Rectal smooth muscle tissue (tissue), 1 donor: ENCODE data around the gene CCDC192.
"Not testable (repeated sequence)": the region's sequence is repeated elsewhere in the genome, so short reads cannot be mapped to it uniquely, and the experiment has no call there.

ENCODE experiments used
- H3K27ac ChIP-seq: one replicate; pipeline ENCODE4 v1.7.0; 2013; ENCODE audit warnings: low read depth, low read length, inconsistent platforms
- H3K27me3 ChIP-seq: one replicate; pipeline ENCODE4 v1.7.0; 2013; ENCODE audit warnings: low read length; ENCODE audit not compliant: control insufficient read depth, insufficient read depth
- H3K36me3 ChIP-seq: one replicate; pipeline ENCODE4 v1.7.0; 2013; ENCODE audit warnings: low read length; ENCODE audit not compliant: control insufficient read depth, insufficient read depth
- H3K4me1 ChIP-seq: one replicate; pipeline ENCODE4 v1.7.0; 2013; ENCODE audit warnings: low read length; ENCODE audit not compliant: control insufficient read depth, insufficient read depth
- H3K4me3 ChIP-seq: one replicate; pipeline ENCODE4 v1.7.0; 2013; ENCODE audit warnings: low read length
- H3K9ac ChIP-seq: one replicate; pipeline ENCODE4 v1.7.0; 2013; ENCODE audit warnings: low read length

CCDC192 gene

GRCh38 chr5:127830157-127830556, 127.0 kb downstream of the CCDC192 start:
- Histone ChIP-seq H3K27me3 (no peaks in the 10 kb centered on the region), H3K4me1 (peaks cover 11% of the 10 kb centered on the region), H3K27ac (peak overlapping the region; percentile 1), H3K4me3 (no peak overlapping the region), H3K36me3 (no peaks in the 10 kb centered on the region), H3K9ac (no peak overlapping the region)

- no peak overlapping the region for H3K27ac ChIP-seq
- no peak overlapping the region for H3K9ac ChIP-seq
- H3K4me3 ChIP-seq: no peak overlapping the region
- no peaks in the 10 kb centered on the region for H3K27me3 ChIP-seq
- H3K36me3 ChIP-seq: no peaks in the 10 kb centered on the region
- H3K4me1 ChIP-seq: peaks cover 11% of the 10 kb centered on the region
Observed at GRCh38 chr5:127830829-127831598, 127.8 kb downstream of the CCDC192 start.

- no peak overlapping the region for H3K27ac ChIP-seq
- H3K36me3 ChIP-seq: no peaks in the 10 kb centered on the region
- no peak overlapping the region for H3K9ac ChIP-seq
- H3K4me3 ChIP-seq: no peak overlapping the region
- no peaks in the 10 kb centered on the region for H3K27me3 ChIP-seq
- peaks cover 11% of the 10 kb centered on the region for H3K4me1 ChIP-seq
Observed at GRCh38 chr5:127832067-127832466, 128.9 kb downstream of the CCDC192 start.

GRCh38 chr5:127834094-127834531, 130.9 kb downstream of the CCDC192 start:
- H3K27me3 ChIP-seq: no peaks in the 10 kb centered on the region
- no peak overlapping the region for H3K4me3 ChIP-seq

GRCh38 chr5:127834554-127834953, 131.4 kb downstream of the CCDC192 start:
- Histone ChIP-seq H3K4me1 (peaks cover 11% of the 10 kb centered on the region), H3K9ac (no peak overlapping the region), H3K36me3 (no peaks in the 10 kb centered on the region), H3K27ac (no peak overlapping the region), H3K4me3 (no peak overlapping the region), H3K27me3 (no peaks in the 10 kb centered on the region)

More at GRCh38 chr5:127834094-127834531, 130.9 kb downstream of the CCDC192 start:
- peaks cover 11% of the 10 kb centered on the region for H3K4me1 ChIP-seq
- H3K36me3 ChIP-seq: no peaks in the 10 kb centered on the region
- H3K9ac ChIP-seq: no peak overlapping the region
- H3K27ac ChIP-seq: no peak overlapping the region

GRCh38 chr5:127838661-127839060, 135.5 kb downstream of the CCDC192 start:
- Histone ChIP-seq H3K4me1 (peaks cover 7% of the 10 kb centered on the region), H3K27ac (no peak overlapping the region), H3K36me3 (no peaks in the 10 kb centered on the region), H3K9ac (no peak overlapping the region), H3K4me3 (no peak overlapping the region), H3K27me3 (no peaks in the 10 kb centered on the region)

- H3K4me3 ChIP-seq: no peak overlapping the region
- H3K4me1 ChIP-seq: peaks cover 3% of the 10 kb centered on the region
- H3K27ac ChIP-seq: no peak overlapping the region
- no peaks in the 10 kb centered on the region for H3K27me3 ChIP-seq
- no peaks in the 10 kb centered on the region for H3K36me3 ChIP-seq
- H3K9ac ChIP-seq: no peak overlapping the region
Observed at GRCh38 chr5:127839072-127839471, 135.9 kb downstream of the CCDC192 start.

- H3K36me3 ChIP-seq: no peaks in the 10 kb centered on the region
- no peak overlapping the region for H3K4me3 ChIP-seq
- H3K9ac ChIP-seq: no peak overlapping the region
- H3K27me3 ChIP-seq: no peaks in the 10 kb centered on the region
- H3K27ac ChIP-seq: no peak overlapping the region
- no peaks in the 10 kb centered on the region for H3K4me1 ChIP-seq
Observed at GRCh38 chr5:127839496-127840197, 136.5 kb downstream of the CCDC192 start.

GRCh38 chr5:127840198-127840524, 137.0 kb downstream of the CCDC192 start:
- Histone ChIP-seq H3K4me3 (no peak overlapping the region), H3K36me3 (no peaks in the 10 kb centered on the region), H3K9ac (no peak overlapping the region), H3K27ac (no peak overlapping the region), H3K4me1 (no peaks in the 10 kb centered on the region), H3K27me3 (no peaks in the 10 kb centered on the region)

- H3K9ac ChIP-seq: no peak overlapping the region
- H3K4me3 ChIP-seq: no peak overlapping the region
- H3K36me3 ChIP-seq: no peaks in the 10 kb centered on the region
- H3K4me1 ChIP-seq: no peaks in the 10 kb centered on the region
- no peak overlapping the region for H3K27ac ChIP-seq
- H3K27me3 ChIP-seq: no peaks in the 10 kb centered on the region
Observed at GRCh38 chr5:127840809-127841208, 137.6 kb downstream of the CCDC192 start.

GRCh38 chr5:127844581-127845021, 141.4 kb downstream of the CCDC192 start:
- Histone ChIP-seq H3K4me1 (peaks cover 3% of the 10 kb centered on the region), H3K36me3 (no peaks in the 10 kb centered on the region), H3K4me3 (no peak overlapping the region), H3K9ac (no peak overlapping the region), H3K27me3 (no peaks in the 10 kb centered on the region), H3K27ac (no peak overlapping the region)

- no peak overlapping the region for H3K9ac ChIP-seq
- H3K4me1 ChIP-seq: peaks cover 3% of the 10 kb centered on the region
- no peaks in the 10 kb centered on the region for H3K27me3 ChIP-seq
- no peak overlapping the region for H3K27ac ChIP-seq
- no peaks in the 10 kb centered on the region for H3K36me3 ChIP-seq
- no peak overlapping the region for H3K4me3 ChIP-seq
Observed at GRCh38 chr5:127846884-127847283, 143.7 kb downstream of the CCDC192 start.

GRCh38 chr5:127847641-127848040, 144.4 kb downstream of the CCDC192 start:
- H3K4me3 ChIP-seq, H3K36me3 ChIP-seq, H3K27ac ChIP-seq, H3K9ac ChIP-seq, H3K27me3 ChIP-seq, H3K4me1 ChIP-seq: not testable (repeated sequence)
